Psoas muscle (tissue), 8 donors: Measurements from ENCODE around the gene MRGPRX2. TPM values are rescaled to one million over a fixed set of nuclear protein-coding genes. Genes with fewer than 3 reads are reported as not detected.

Source experiments
- ATAC-seq, 4 donors: fragments of 200-7000 bp; cut with Tn5 transposase; one replicate each; pipeline ENCODE4 v1.9.1; 2020; ENCODE audit warnings: moderate library complexity in 3 of 4, mild to moderate bottlenecking in 2 of 4
- DNase-seq, 2 donors: peaks; one replicate each; pipeline ENCODE4 v3.0.0-alpha.2; 2020
- H3K27ac ChIP-seq: fragments of 200-600 bp; one replicate; pipeline ENCODE4 v1.8.0; 2022
- H3K27me3 ChIP-seq, 3 donors: fragments of 200-600 bp in 1 of 3; one replicate each; pipeline versions ENCODE4 v1.6.1 to v1.8.0; 2013 to 2022; ENCODE audit warnings: low read length in 2 of 3, mild to moderate bottlenecking in 2 of 3, moderate library complexity in 1 of 3; ENCODE audit not compliant: insufficient read depth in 3 of 3
- H3K36me3 ChIP-seq, 2 donors: fragments of 200-600 bp in 1 of 2; one replicate each; pipeline versions ENCODE4 v1.6.1 to v1.8.0; 2013 to 2022; ENCODE audit warnings: low read depth in 1 of 2, mild to moderate bottlenecking in 1 of 2, moderate library complexity in 1 of 2; ENCODE audit not compliant: insufficient read depth in 1 of 2
- H3K4me1 ChIP-seq: fragments of 200-600 bp; one replicate; pipeline ENCODE4 v1.8.0; 2022
- H3K4me3 ChIP-seq: fragments of 200-600 bp; one replicate; pipeline ENCODE4 v1.8.0; 2022; ENCODE audit warnings: mild to moderate bottlenecking
- H3K9me3 ChIP-seq: fragments of 200-600 bp; one replicate; pipeline ENCODE4 v1.8.0; 2022
- WGBS, 3 donors: extraction: QIAGEN DNeasy Blood & Tissue Kit; methylation state at CpG; one replicate each; pipeline versions ENCODE4 v1.1.6 to v1.1.7; 2013; 5-methylcytosine and 5-hydroxymethylcytosine counted together
- intact Hi-C, 2 donors: fragments of 100-400 bp; cut with DNase I; formaldehyde crosslinking; loops; one replicate each; pipeline versions ENCODE4 v1.11.0 to v1.14.2; 2022
- polyA plus RNA-seq, 3 donors: library from polyadenylated mRNA; stranded (reverse); fragments of 200-250 nt; gene quantifications; one replicate each; pipeline ENCODE4 v1.2.3, GENCODE V29; 2013
- total RNA-seq, 4 donors: library from RNA; stranded (reverse); fragmentation: NEBNext Ultra II Directional in 2 of 4; extraction: Animal tissue kit (Norgen Biotek cat#: 25700) in 2 of 4; gene quantifications; one replicate each; pipeline versions ENCODE4 v1.2.1 to v1.2.4, GENCODE V29; 2021 to 2023
- TF ChIP-seq, protein P1 (sequence below): fragments of 200-600 bp; IDR thresholded peaks from one replicate; pipeline ENCODE4 v1.8.0; 2022; ENCODE audit warnings: antibody characterized with exemption
- donor health status: healthy with polysubstance abuse.
- donor health status: DM: no; HTN: no; CAD: no; lungs with moderate emphysema.
- donor health status: Bipolar disorder and iron deficiency.
- donor health status: healthy.
- donor health status: DM: yes; HTN: yes; CAD: no.
- donor health status: DM: no; HTN: no; CAD: no.
- donor health status: DM: no; HTN: no; CAD: no.
- donor health status: DM: yes; HTN: yes; CAD: no.

MRGPRX2 gene
- total and polyA plus RNA-seq, 7 donors, result 0.01 TPM; not detected in 6

DNA sequence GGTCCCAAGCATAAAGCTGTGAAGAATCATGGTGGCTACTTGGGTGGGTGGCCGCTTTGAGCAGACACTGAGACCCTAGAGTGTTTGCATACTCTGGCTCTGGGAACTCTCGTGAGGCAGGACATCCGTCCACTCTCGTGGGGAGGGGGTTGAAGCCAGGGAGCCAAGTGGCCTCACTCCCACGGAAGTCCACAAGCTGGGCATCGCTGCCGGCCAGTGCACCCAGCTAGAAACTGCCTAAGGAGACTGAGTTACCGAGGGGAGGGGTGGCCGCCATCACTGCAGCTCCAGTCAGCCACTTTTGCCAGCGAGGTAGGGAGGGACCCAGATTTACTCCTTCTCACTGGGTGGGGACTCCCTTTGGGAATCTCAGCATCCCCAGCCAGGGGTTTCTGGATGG, 20.5 kb downstream of the MRGPRX2 start:
- peaks cover 0 to 3% (median 0%) of the 10 kb centered on the region in 3 donors for H3K27me3 ChIP-seq
- H3K27ac ChIP-seq, result no peak overlapping the region
- DNase-seq, result no peak
- WGBS, 3 donors, result 81 to 91% (median 83%) methylated on average over 10 of the region's 10 CpGs
- ATAC-seq, result no peak
- no peaks in the 10 kb centered on the region for H3K36me3 ChIP-seq
- intact Hi-C loops, result no loop called here
- TF ChIP-seq, protein P1, sequence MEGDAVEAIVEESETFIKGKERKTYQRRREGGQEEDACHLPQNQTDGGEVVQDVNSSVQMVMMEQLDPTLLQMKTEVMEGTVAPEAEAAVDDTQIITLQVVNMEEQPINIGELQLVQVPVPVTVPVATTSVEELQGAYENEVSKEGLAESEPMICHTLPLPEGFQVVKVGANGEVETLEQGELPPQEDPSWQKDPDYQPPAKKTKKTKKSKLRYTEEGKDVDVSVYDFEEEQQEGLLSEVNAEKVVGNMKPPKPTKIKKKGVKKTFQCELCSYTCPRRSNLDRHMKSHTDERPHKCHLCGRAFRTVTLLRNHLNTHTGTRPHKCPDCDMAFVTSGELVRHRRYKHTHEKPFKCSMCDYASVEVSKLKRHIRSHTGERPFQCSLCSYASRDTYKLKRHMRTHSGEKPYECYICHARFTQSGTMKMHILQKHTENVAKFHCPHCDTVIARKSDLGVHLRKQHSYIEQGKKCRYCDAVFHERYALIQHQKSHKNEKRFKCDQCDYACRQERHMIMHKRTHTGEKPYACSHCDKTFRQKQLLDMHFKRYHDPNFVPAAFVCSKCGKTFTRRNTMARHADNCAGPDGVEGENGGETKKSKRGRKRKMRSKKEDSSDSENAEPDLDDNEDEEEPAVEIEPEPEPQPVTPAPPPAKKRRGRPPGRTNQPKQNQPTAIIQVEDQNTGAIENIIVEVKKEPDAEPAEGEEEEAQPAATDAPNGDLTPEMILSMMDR, result no peak
- peaks cover 9% of the 10 kb centered on the region for H3K9me3 ChIP-seq
- H3K4me1 ChIP-seq, result no peaks in the 10 kb centered on the region
- no peak overlapping the region for H3K4me3 ChIP-seq

- TF ChIP-seq, protein P1, result no peak
- WGBS, 3 donors, result 83 to 95% (median 88%) methylated on average over 1 of the region's 1 CpG
- DNase-seq (no peak), ATAC-seq (no peak)
- peaks cover 0 to 3% (median 0%) of the 10 kb centered on the region in 3 donors for H3K27me3 ChIP-seq
- intact Hi-C loops, result no loop called here
- H3K36me3 ChIP-seq, result no peaks in the 10 kb centered on the region
- no peak overlapping the region for H3K4me3 ChIP-seq
- H3K4me1 ChIP-seq, result no peaks in the 10 kb centered on the region
- no peak overlapping the region for H3K27ac ChIP-seq
- H3K9me3 ChIP-seq, result peaks cover 9% of the 10 kb centered on the region
These were observed 21.1 kb downstream of the MRGPRX2 start for GRCh38 chr11:19039409-19039808.

- H3K27me3 ChIP-seq, result no peaks in the 10 kb centered on the region
- ATAC-seq (no peak), DNase-seq (no peak)
- no peaks in the 10 kb centered on the region for H3K9me3 ChIP-seq
- no peaks in the 10 kb centered on the region for H3K36me3 ChIP-seq
- H3K27ac ChIP-seq, result no peak overlapping the region
- intact Hi-C loops, result no loop called here
- H3K4me3 ChIP-seq, result no peak overlapping the region
- 63 to 75% (median 69%) methylated on average over 2 of the region's 2 CpGs for WGBS, 3 donors
- H3K4me1 ChIP-seq, result no peaks in the 10 kb centered on the region
- TF ChIP-seq, protein P1, result no peak
These were observed 27.5 kb downstream of the MRGPRX2 start for GRCh38 chr11:19032990-19033389.

- Histone ChIP-seq H3K36me3 (no peaks in the 10 kb centered on the region), H3K27ac (no peak overlapping the region), H3K4me3 (no peak overlapping the region), H3K4me1 (no peaks in the 10 kb centered on the region), H3K9me3 (no peaks in the 10 kb centered on the region), H3K27me3 (peaks cover 0 to 4% (median 0%) of the 10 kb centered on the region in 3 donors)
- WGBS, 3 donors, result 58 to 74% (median 68%) methylated on average over 2 of the region's 2 CpGs
- DNase-seq, result no peak
- TF ChIP-seq, protein P1, result no peak
- intact Hi-C loops, result no loop called here
- ATAC-seq, result no peak
These were observed 32.5 kb downstream of the MRGPRX2 start for GRCh38 chr11:19027829-19028595.
